Activated CD8-positive, alpha-beta T cell treated with anti-CD3 and anti-CD28 coated beads for 36 hours (primary cell): ENCODE measurements around the gene SPTBN1. TPM values are rescaled to one million over a fixed set of nuclear protein-coding genes. Genes with fewer than 3 reads are reported as not detected.

Source experiments
- ATAC-seq: fragments of 200-7000 bp; cut with Tn5 transposase; one replicate; pipeline ENCODE4 v1.10.0; 2021; ENCODE audit warnings: mild to moderate bottlenecking, moderate library complexity
- CTCF ChIA-PET: fragments of 350-600 bp; sonication (Branson Sonifier 250); formaldehyde crosslinking; loops from one replicate; lab custom pipeline; 2021; ENCODE audit warnings: antibody characterized with exemption; lab: Charles Lee
- POLR2A ChIA-PET: fragments of 350-600 bp; sonication (Branson Sonifier 250); formaldehyde crosslinking; loops from one replicate; lab custom pipeline; 2021; ENCODE audit warnings: antibody characterized with exemption; lab: Charles Lee
- DNase-seq: peaks from one replicate; pipeline ENCODE4 v3.0.0-alpha.2; 2020
- H3K27ac Mint-ChIP-seq: one replicate; pipeline ENCODE4 v1.8.0; 2021; ENCODE audit warnings: mild to moderate bottlenecking, mixed read lengths
- H3K27me3 Mint-ChIP-seq: one replicate; pipeline ENCODE4 v1.8.0; 2021; ENCODE audit warnings: mixed read lengths
- H3K36me3 Mint-ChIP-seq: one replicate; pipeline ENCODE4 v1.8.0; 2021; ENCODE audit warnings: low read depth, mixed read lengths
- H3K4me1 Mint-ChIP-seq: one replicate; pipeline ENCODE4 v1.8.0; 2021; ENCODE audit warnings: low read depth, mixed read lengths
- H3K4me3 Mint-ChIP-seq: one replicate; pipeline ENCODE4 v1.8.0; 2021; ENCODE audit warnings: mild to moderate bottlenecking, moderate library complexity, mixed read lengths
- H3K9me3 Mint-ChIP-seq: one replicate; pipeline ENCODE4 v1.8.0; 2021; ENCODE audit warnings: mixed read lengths
- CTCF ChIP-seq: fragments of 200-600 bp; IDR thresholded peaks from one replicate; pipeline ENCODE4 v1.8.0; 2022; ENCODE audit warnings: antibody characterized with exemption, mild to moderate bottlenecking
- intact Hi-C: fragments of 100-400 bp; cut with micrococcal nuclease; formaldehyde crosslinking; loops from one replicate; pipeline ENCODE4 v1.10.0; 2022
- total RNA-seq, 2 experiments: library from RNA; stranded (reverse); gene quantifications; one replicate each; pipeline ENCODE4 v1.2.3, GENCODE V29; 2021

Gene SPTBN1
- total RNA-seq, 2 experiments from 2014 or later: 91.8 to 91.9 TPM

GRCh38 chr2:54549917-54550518, 93.9 kb downstream of the SPTBN1 start:
- DNase-seq (no peak), ATAC-seq (no peak)
- POLR2A ChIA-PET: interaction anchor here (3.5 kb wide), 1 partner anchor 8 kb away, joined by 15 read pairs; no protein-coding TSS in a partner anchor
- Mint-ChIP-seq H3K4me3 (no peak overlapping the region), H3K4me1 (peaks cover 32% of the 10 kb centered on the region), H3K27ac (no peak overlapping the region), H3K36me3 (no peaks in the 10 kb centered on the region), H3K27me3 (no peaks in the 10 kb centered on the region), H3K9me3 (no peaks in the 10 kb centered on the region)
- intact Hi-C loops: no loop called here
- no peak for TF ChIP-seq CTCF
- CTCF ChIA-PET: interaction anchor here (1.6 kb wide), 1 partner anchor 107 kb away, joined by 6 read pairs; no protein-coding TSS in a partner anchor

- Mint-ChIP-seq H3K9me3 (no peaks in the 10 kb centered on the region), H3K4me1 (peaks cover 38% of the 10 kb centered on the region), H3K4me3 (no peak overlapping the region), H3K27me3 (no peaks in the 10 kb centered on the region), H3K36me3 (no peaks in the 10 kb centered on the region), H3K27ac (no peak overlapping the region)
- CTCF ChIA-PET: interaction anchor here (1.0 to 1.6 kb wide), 2 partner anchors 20 to 107 kb away, joined by 3 to 6 read pairs; no protein-coding TSS in a partner anchor
- intact Hi-C loops: no loop called here
- TF ChIP-seq CTCF: no peak
- POLR2A ChIA-PET: no interaction called here
- no peak for DNase-seq
- no peak for ATAC-seq
Measured at GRCh38 chr2:54550547-54550946, 94.4 kb downstream of the SPTBN1 start.

GRCh38 chr2:54551123-54551756, 95.1 kb downstream of the SPTBN1 start:
- ChIA-PET CTCF (interaction anchor here (1.0 to 1.6 kb wide), 2 partner anchors 19 to 106 kb away, joined by 3 to 6 read pairs; no protein-coding TSS in a partner anchor), POLR2A (no interaction called here)
- peaks cover 39% of the 10 kb centered on the region for H3K4me1 Mint-ChIP-seq
- TF ChIP-seq CTCF: no peak
- H3K9me3 Mint-ChIP-seq: no peaks in the 10 kb centered on the region
- H3K27ac Mint-ChIP-seq: no peak overlapping the region
- no peak overlapping the region for H3K4me3 Mint-ChIP-seq
- DNase-seq: no peak
- intact Hi-C loops: no loop called here
- no peaks in the 10 kb centered on the region for H3K27me3 Mint-ChIP-seq
- no peak for ATAC-seq
- no peaks in the 10 kb centered on the region for H3K36me3 Mint-ChIP-seq

- no peaks in the 10 kb centered on the region for H3K27me3 Mint-ChIP-seq
- peaks cover 45% of the 10 kb centered on the region for H3K4me1 Mint-ChIP-seq
- no peak overlapping the region for H3K27ac Mint-ChIP-seq
- ChIA-PET CTCF (interaction anchor here (1.0 kb wide), 1 partner anchor 10 kb away, joined by 3 read pairs; no protein-coding TSS in a partner anchor), POLR2A (interaction anchor here (0.6 to 1.6 kb wide), 3 partner anchors 37 to 108 kb away, joined by 3 to 4 read pairs (median 4); no protein-coding TSS in a partner anchor)
- intact Hi-C loops: no loop called here
- no peak overlapping the region for H3K4me3 Mint-ChIP-seq
- no peaks in the 10 kb centered on the region for H3K9me3 Mint-ChIP-seq
- ATAC-seq: no peak
- no peaks in the 10 kb centered on the region for H3K36me3 Mint-ChIP-seq
- TF ChIP-seq CTCF: no peak
- DNase-seq: no peak
Measured at GRCh38 chr2:54553075-54553474, 96.9 kb downstream of the SPTBN1 start.

- no peaks in the 10 kb centered on the region for H3K36me3 Mint-ChIP-seq
- no peaks in the 10 kb centered on the region for H3K27me3 Mint-ChIP-seq
- ATAC-seq (no peak), DNase-seq (no peak)
- no peak for TF ChIP-seq CTCF
- H3K9me3 Mint-ChIP-seq: no peaks in the 10 kb centered on the region
- H3K4me3 Mint-ChIP-seq: no peak overlapping the region
- H3K27ac Mint-ChIP-seq: no peak overlapping the region
- intact Hi-C loops: no loop called here
- ChIA-PET POLR2A (interaction anchor here (0.6 to 1.6 kb wide), 7 partner anchors 9 to 108 kb away, joined by 3 to 4 read pairs (median 3); no protein-coding TSS in a partner anchor), CTCF (interaction anchor here (0.6 to 2.1 kb wide), 5 partner anchors 11 to 767 kb away, joined by 3 to 11 read pairs (median 4); no protein-coding TSS in a partner anchor)
- peaks cover 45% of the 10 kb centered on the region for H3K4me1 Mint-ChIP-seq
Measured at GRCh38 chr2:54553775-54554174, 97.6 kb downstream of the SPTBN1 start.
